Measurements from ENCODE around the gene ITPRIP.

Gene ITPRIP

DNA sequence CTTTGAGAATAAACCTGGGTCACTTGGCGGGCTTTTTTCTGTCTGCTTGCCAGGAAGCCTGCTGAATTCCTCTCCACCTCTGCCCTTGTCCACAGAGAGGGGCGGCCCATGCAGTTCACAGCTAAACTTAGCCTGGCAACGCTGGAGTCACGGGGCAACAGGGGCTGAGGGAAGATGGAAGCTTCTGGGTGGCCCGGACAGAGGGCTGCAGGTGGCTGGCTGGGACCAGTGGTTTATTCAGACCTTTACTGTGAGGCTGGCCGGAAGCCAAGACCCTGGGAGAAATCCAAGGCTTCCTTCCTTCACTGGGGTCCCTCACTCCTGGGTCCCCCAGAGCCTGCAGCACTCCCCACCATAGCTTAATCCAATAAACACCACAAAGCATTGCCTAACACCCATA lies 17.0 kb downstream of the ITPRIP start:
- H3K4me1 ChIP-seq (ENCODE audit: insufficient read depth, poor library complexity, severe bottlenecking): peaks cover 65% of the 10 kb centered on the region
- H3K4me3 ChIP-seq (ENCODE audit: severe bottlenecking): no peak overlapping the region
- TF ChIP-seq, protein P1, sequence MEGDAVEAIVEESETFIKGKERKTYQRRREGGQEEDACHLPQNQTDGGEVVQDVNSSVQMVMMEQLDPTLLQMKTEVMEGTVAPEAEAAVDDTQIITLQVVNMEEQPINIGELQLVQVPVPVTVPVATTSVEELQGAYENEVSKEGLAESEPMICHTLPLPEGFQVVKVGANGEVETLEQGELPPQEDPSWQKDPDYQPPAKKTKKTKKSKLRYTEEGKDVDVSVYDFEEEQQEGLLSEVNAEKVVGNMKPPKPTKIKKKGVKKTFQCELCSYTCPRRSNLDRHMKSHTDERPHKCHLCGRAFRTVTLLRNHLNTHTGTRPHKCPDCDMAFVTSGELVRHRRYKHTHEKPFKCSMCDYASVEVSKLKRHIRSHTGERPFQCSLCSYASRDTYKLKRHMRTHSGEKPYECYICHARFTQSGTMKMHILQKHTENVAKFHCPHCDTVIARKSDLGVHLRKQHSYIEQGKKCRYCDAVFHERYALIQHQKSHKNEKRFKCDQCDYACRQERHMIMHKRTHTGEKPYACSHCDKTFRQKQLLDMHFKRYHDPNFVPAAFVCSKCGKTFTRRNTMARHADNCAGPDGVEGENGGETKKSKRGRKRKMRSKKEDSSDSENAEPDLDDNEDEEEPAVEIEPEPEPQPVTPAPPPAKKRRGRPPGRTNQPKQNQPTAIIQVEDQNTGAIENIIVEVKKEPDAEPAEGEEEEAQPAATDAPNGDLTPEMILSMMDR (IDR thresholded peaks at IDR 0.05; ENCODE audit: poor library complexity, severe bottlenecking): no peak
- no peak for ATAC-seq (ENCODE audit: low read depth)
- peak overlapping the region; percentile 99 for H3K27ac ChIP-seq (ENCODE audit: poor library complexity, severe bottlenecking)
- H3K9me3 ChIP-seq (ENCODE audit: severe bottlenecking): no peaks in the 10 kb centered on the region
- peaks cover 22% of the 10 kb centered on the region; the same call in 1 of the 2 replicates for H3K36me3 ChIP-seq (ENCODE audit: low read depth)
- no peaks in the 10 kb centered on the region for H3K27me3 ChIP-seq (ENCODE audit: insufficient read depth, poor library complexity, severe bottlenecking)
- DNase-seq (ENCODE audit: low spot score): no peak

DNA sequence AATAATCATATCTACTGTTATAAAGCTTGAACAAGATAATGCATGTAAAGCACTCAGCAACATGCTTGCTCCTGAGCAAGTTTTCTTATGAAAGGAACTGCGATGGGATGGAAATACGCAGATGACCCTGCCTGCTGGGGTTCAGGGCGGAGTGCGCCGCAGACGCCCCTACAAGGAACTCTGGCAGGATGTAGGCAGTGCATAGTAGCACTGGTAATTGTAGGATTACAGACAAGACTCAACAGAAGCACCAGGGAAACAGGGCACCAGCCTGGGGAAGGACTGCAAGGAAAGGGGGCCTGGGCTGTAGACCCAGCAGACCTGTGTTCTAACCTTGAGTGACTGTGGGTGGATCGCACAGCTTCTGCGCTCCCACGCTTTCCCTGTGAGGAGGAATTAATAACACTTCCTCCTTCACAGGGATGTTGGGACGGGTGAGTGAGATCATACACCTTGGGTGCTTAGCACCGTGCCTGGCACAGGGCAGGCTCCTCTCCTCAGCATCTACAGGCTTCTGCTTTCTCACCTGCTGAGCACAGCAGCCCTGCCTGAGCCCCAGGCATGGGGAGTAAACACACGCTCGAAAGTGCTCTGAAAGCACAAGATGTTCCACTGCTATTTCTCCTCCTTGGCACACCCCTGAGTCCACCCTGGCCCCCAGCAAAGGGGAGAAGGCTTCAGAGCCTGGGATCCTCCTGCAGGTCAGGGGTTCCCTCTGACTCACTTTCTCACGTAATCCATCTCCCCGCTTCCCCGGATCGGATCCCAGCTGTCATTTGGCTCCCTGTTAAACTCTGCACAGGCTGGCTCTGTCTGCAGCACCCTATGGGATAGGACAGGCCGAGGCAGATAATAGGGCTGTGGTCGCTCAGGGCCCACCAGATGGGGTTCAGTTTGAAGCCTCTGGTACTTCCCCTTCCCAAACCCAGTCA lies 19.2 kb downstream of the ITPRIP start:
- Histone ChIP-seq H3K4me3 (ENCODE audit: severe bottlenecking) (no peak overlapping the region), H3K36me3 (ENCODE audit: low read depth) (peaks cover 25% of the 10 kb centered on the region), H3K4me1 (ENCODE audit: insufficient read depth, poor library complexity, severe bottlenecking) (peaks cover 61% of the 10 kb centered on the region), H3K27ac (ENCODE audit: poor library complexity, severe bottlenecking) (peak overlapping the region; percentile 99), H3K9me3 (ENCODE audit: severe bottlenecking) (no peaks in the 10 kb centered on the region), H3K27me3 (ENCODE audit: insufficient read depth, poor library complexity, severe bottlenecking) (no peaks in the 10 kb centered on the region)
- peak; percentile 18 for DNase-seq (ENCODE audit: low spot score)
- TF ChIP-seq, protein P1 (IDR thresholded peaks at IDR 0.05; ENCODE audit: poor library complexity, severe bottlenecking): no peak
- peak; percentile 51 for ATAC-seq (ENCODE audit: low read depth)

DNA sequence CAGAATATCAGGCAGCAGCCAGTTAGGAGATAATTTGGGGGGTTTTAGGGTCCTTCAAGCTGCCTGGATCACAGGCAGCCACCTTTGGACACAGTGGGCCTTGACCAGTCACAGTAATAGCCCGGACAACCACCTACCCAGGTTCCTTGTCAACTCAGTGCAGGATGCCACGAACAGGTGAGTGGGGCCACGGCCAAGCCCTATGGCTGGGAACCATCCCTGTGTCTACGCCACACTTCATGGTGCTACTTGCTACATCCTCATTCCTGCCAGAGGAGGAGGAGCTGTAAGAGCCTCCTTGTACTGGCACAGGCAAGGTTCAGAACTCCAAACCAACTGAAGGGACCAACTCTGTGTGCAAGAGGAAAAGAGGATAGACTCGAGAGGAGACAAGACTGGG lies 19.9 kb downstream of the ITPRIP start:
- Histone ChIP-seq H3K27me3 (ENCODE audit: insufficient read depth, poor library complexity, severe bottlenecking) (no peaks in the 10 kb centered on the region), H3K27ac (ENCODE audit: poor library complexity, severe bottlenecking) (peak overlapping the region; percentile 99), H3K9me3 (ENCODE audit: severe bottlenecking) (no peaks in the 10 kb centered on the region), H3K4me1 (ENCODE audit: insufficient read depth, poor library complexity, severe bottlenecking) (peaks cover 54% of the 10 kb centered on the region), H3K36me3 (ENCODE audit: low read depth) (peaks cover 33% of the 10 kb centered on the region), H3K4me3 (ENCODE audit: severe bottlenecking) (no peak overlapping the region)
- peak; percentile 32 for DNase-seq (ENCODE audit: low spot score)
- no peak for ATAC-seq (ENCODE audit: low read depth)
- TF ChIP-seq, protein P1 (IDR thresholded peaks at IDR 0.05; ENCODE audit: poor library complexity, severe bottlenecking): no peak

DNA sequence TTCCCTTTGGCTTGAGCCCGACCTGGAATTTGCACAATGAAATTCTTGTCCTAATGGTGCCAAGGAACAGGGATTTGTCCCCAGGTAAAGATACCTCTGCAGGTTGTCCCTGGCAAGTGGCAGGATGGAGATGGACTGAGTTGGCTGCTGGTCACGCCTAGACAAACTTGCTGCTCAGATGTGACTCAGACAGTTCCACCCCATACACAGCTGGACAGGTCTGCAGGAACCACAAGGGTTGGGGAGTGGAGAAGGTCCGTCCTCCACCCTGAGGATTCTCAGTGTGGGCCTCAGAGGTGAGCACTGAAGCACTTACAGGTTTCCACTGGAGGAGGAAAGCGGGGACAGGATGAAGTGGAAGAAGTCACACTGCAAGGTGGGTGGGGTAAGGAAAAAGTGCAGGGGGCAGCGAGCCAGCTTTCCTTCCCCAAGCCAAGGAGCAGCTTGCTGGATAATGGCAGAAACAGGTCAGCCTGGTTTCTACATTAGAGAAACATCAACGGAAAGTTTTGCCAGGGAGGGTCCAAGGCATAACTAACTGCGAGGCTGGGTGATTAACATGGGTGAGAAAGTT lies 20.5 kb downstream of the ITPRIP start:
- Histone ChIP-seq H3K9me3 (ENCODE audit: severe bottlenecking) (no peaks in the 10 kb centered on the region), H3K36me3 (ENCODE audit: low read depth) (peaks cover 38% of the 10 kb centered on the region), H3K4me1 (ENCODE audit: insufficient read depth, poor library complexity, severe bottlenecking) (peaks cover 49% of the 10 kb centered on the region), H3K27ac (ENCODE audit: poor library complexity, severe bottlenecking) (peak overlapping the region; percentile 99), H3K4me3 (ENCODE audit: severe bottlenecking) (no peak overlapping the region), H3K27me3 (ENCODE audit: insufficient read depth, poor library complexity, severe bottlenecking) (no peaks in the 10 kb centered on the region)
- DNase-seq (ENCODE audit: low spot score) (peak; percentile 45), ATAC-seq (ENCODE audit: low read depth) (peak; percentile 20; the same call in 2 of the 3 replicates)
- TF ChIP-seq, protein P1 (IDR thresholded peaks at IDR 0.05; ENCODE audit: poor library complexity, severe bottlenecking): no peak

Data from RWPE2 (cell line).